Caco-2 (cell line): ENCODE measurements around the gene LIMS2. TPM values are rescaled to one million over a fixed set of nuclear protein-coding genes. Genes with fewer than 3 reads are reported as not detected.

Experiments
- BruUV-seq: library from RNA; stranded (reverse); fragments of 400-500 nt; replicated peaks from 2 replicates; lab custom pipeline; 2021; lab: Mats Ljungman, UMichigan
- CTCF ChIA-PET: fragments of 300-600 bp; sonication (Branson Sonifier 250); formaldehyde crosslinking; loops from one replicate; lab custom pipeline; 2022; ENCODE audit warnings: antibody characterized with exemption; lab: Charles Lee
- POLR2A ChIA-PET: fragments of 300-600 bp; sonication (Branson Sonifier 250); formaldehyde crosslinking; loops from one replicate; lab custom pipeline; 2022; ENCODE audit warnings: antibody characterized with exemption; lab: Charles Lee
- DNase-seq, 2 experiments: peaks; one replicate each; pipeline versions ENCODE4 v3.0.0 to v3.0.0-alpha.2; 2020 to 2022
- H3K27me3 ChIP-seq: replicated peaks from 2 replicates; pipeline ENCODE4 v1.6.0; 2011; ENCODE audit warnings: low read length; ENCODE audit not compliant: control insufficient read depth, insufficient read depth
- H3K36me3 ChIP-seq: 2 replicates; pipeline ENCODE4 v1.5.1; 2011; ENCODE audit warnings: low read length; ENCODE audit not compliant: control insufficient read depth, insufficient read depth
- H3K4me1 ChIP-seq: fragments of 250-450 bp; sonication (Bioruptor Pico); 2 replicates; pipeline ENCODE4 v1.5.1; 2020; ENCODE audit warnings: mild to moderate bottlenecking
- H3K4me3 ChIP-seq: 2 replicates; pipeline ENCODE4 v1.5.1; 2011; ENCODE audit warnings: low read depth, mild to moderate bottlenecking, control low read depth, low read length
- H3K9me3 ChIP-seq: fragments of 250-450 bp; sonication (Bioruptor Pico); 2 replicates; pipeline ENCODE4 v1.5.1; 2020; ENCODE audit warnings: mild to moderate bottlenecking, moderate library complexity
- H3K27ac Mint-ChIP-seq: one replicate; pipeline ENCODE4 v1.8.0; 2022; ENCODE audit warnings: mixed read lengths; ENCODE audit not compliant: unreplicated experiment
- H3K27me3 Mint-ChIP-seq: one replicate; pipeline ENCODE4 v1.8.0; 2022; ENCODE audit warnings: mixed read lengths; ENCODE audit not compliant: insufficient read depth, unreplicated experiment
- H3K36me3 Mint-ChIP-seq: one replicate; pipeline ENCODE4 v1.8.0; 2022; ENCODE audit warnings: mild to moderate bottlenecking, mixed read lengths; ENCODE audit not compliant: insufficient read depth, unreplicated experiment
- H3K4me1 Mint-ChIP-seq: one replicate; pipeline ENCODE4 v1.8.0; 2022; ENCODE audit warnings: low read depth, mixed read lengths; ENCODE audit not compliant: unreplicated experiment
- H3K4me3 Mint-ChIP-seq: one replicate; pipeline ENCODE4 v1.8.0; 2022; ENCODE audit warnings: mild to moderate bottlenecking, moderate library complexity, mixed read lengths; ENCODE audit not compliant: unreplicated experiment
- H3K9me3 Mint-ChIP-seq: one replicate; pipeline ENCODE4 v1.8.0; 2022; ENCODE audit warnings: mixed read lengths; ENCODE audit not compliant: unreplicated experiment
- CTCF ChIP-seq, 2 experiments: fragments of 200-600 bp in 1 of 2; IDR thresholded peaks; 1 replicate in 1 of 2; 2 replicates in 1 of 2; pipeline versions ENCODE4 v1.5.1 to v1.8.0; 2011 to 2022; ENCODE audit warnings: antibody characterized with exemption in 1 of 2, control low read depth in 1 of 2, inconsistent platforms in 1 of 2, low read depth in 1 of 2, low read length in 1 of 2, mild to moderate bottlenecking in 1 of 2, moderate library complexity in 1 of 2; ENCODE audit not compliant: insufficient read depth in 1 of 2, severe bottlenecking in 1 of 2, unreplicated experiment in 1 of 2
- intact Hi-C: fragments of 100-400 bp; cut with micrococcal nuclease; formaldehyde crosslinking; loops from one replicate; pipeline ENCODE4 v1.10.0; 2022; ENCODE audit not compliant: unreplicated experiment
- total RNA-seq: library from RNA; stranded (reverse); gene quantifications from 2 replicates; pipeline ENCODE4 v1.2.3, GENCODE V29; 2022

LIMS2 gene
- total RNA-seq, 1 experiment from 2014 or later: 10.0 TPM

DNA sequence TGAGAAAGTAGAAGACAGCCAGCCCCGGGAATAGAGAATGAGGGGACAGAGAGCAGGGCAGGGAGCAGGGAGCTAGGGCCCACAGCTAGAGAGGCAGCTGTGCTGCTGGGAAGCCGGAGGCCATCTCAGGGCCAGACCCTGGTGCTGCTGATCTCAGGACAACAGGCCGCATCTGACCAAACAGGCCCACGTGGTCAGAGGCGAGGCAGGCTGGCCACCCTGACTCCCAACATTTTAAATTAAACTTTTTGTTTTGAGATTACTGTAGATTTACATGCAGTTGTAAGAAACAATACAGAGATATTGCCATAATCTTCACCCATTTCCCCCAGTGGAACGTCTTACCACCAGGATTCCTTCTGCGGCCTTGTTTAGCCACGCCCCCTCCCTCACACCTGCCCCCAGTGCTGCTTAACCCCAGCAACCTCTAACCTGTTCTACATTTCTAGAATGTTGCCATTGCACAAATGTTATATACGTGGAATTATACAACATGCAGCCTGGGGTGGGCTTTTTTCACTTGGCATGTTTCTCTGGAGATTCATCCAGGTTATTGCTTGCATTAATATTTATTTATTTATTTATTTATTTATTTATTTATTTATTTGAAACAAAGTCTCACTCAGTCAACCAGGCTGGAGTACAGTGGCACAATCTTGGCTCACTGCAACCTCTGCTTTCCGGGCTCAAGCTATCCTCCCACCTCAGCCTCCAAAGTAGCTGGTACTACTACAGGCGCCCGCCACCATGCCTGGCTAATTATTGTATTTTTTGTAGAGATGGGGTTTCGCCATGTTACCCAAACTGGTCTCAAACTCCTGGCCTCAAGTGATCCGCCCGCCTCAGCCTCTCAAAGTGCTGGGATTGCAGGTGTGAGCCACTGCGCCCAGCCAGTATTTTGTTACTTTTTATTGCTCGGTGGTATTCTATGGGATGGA is 78.0 kb downstream of the LIMS2 start:
- ChIA-PET CTCF (no interaction called here), POLR2A (no interaction called here)
- Histone ChIP-seq H3K9me3 (0 out of 2 replicates have a peak, but pooled peaks cover 5% of the 10 kb centered on the region), H3K27me3 (no peaks in the 10 kb centered on the region), H3K4me3 (no peak overlapping the region), H3K36me3 (no peaks in the 10 kb centered on the region), H3K4me1 (no peaks in the 10 kb centered on the region)
- Mint-ChIP-seq H3K36me3 (no peaks in the 10 kb centered on the region), H3K4me3 (no peak overlapping the region), H3K4me1 (no peaks in the 10 kb centered on the region), H3K27me3 (peaks cover 7% of the 10 kb centered on the region), H3K9me3 (peaks cover 7% of the 10 kb centered on the region), H3K27ac (no peak overlapping the region)
- DNase-seq: no peak
- no peak for TF ChIP-seq CTCF (IDR thresholded peaks at IDR 0.05; ENCODE audit: insufficient read depth in 1 of 2, low read depth in 1 of 2, low read length in 1 of 2, severe bottlenecking in 1 of 2, unreplicated experiment in 1 of 2)
- no TSS peak for BruUV-seq
- intact Hi-C loops: no loop called here

DNA sequence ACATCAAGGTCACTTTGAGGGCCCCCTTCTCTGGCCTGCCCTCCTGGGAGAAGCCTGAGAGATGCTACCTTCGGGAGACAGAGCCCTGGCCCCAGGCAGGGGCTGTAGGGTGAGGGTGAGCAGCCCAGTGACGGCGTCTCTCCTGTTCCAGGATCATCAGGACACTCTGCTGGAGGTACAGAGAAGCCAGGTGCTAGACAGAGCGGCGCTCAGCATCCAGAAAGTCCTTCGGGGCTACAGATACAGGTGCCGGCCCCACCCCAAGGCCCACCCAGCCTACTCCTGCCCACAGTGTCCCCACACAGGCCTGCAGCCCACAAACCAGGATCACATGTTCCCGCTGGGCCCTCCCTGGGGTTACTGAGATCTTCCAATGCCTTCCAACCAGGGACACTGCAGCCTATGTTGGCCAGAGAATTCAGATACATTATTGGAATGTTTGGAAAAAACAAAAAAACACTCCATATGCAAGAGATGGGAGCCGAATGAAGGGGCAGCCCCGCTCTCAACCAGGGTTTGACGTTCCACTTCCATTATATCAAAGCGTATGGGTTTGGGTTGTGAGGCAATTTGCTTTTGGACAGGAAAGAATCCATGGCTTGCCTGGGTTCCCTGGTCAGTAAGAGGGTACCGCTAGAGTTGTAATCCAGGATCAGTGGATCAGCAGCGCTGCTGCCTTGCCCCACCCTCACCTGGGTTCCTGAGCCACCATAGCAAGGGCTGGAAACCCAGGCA is 78.9 kb downstream of the LIMS2 start:
- H3K9me3 ChIP-seq: no peaks in the 10 kb centered on the region
- no peak for TF ChIP-seq CTCF (IDR thresholded peaks at IDR 0.05; ENCODE audit: insufficient read depth in 1 of 2, low read depth in 1 of 2, low read length in 1 of 2, severe bottlenecking in 1 of 2, unreplicated experiment in 1 of 2)
- H3K4me1 ChIP-seq: no peaks in the 10 kb centered on the region
- Mint-ChIP-seq H3K27me3 (peaks cover 7% of the 10 kb centered on the region), H3K4me1 (no peaks in the 10 kb centered on the region), H3K9me3 (no peaks in the 10 kb centered on the region), H3K36me3 (no peaks in the 10 kb centered on the region), H3K4me3 (no peak overlapping the region), H3K27ac (no peak overlapping the region)
- intact Hi-C loops: no loop called here
- no TSS peak for BruUV-seq
- no peaks in the 10 kb centered on the region for H3K27me3 ChIP-seq
- CTCF ChIA-PET: no interaction called here
- no peak overlapping the region for H3K4me3 ChIP-seq
- DNase-seq: peak in 1 of 2 experiments; percentile 12
- H3K36me3 ChIP-seq: no peaks in the 10 kb centered on the region
- POLR2A ChIA-PET: no interaction called here

- intact Hi-C loops: no loop called here
Observed at GRCh38 chr2:127594116-127594591, 81.2 kb downstream of the LIMS2 start.

More at GRCh38 chr2:127594116-127594591, 81.2 kb downstream of the LIMS2 start:
- BruUV-seq: no TSS peak
- no peaks in the 10 kb centered on the region for H3K9me3 ChIP-seq
- DNase-seq: no peak
- POLR2A ChIA-PET: no interaction called here
- Mint-ChIP-seq H3K9me3 (no peaks in the 10 kb centered on the region), H3K36me3 (no peaks in the 10 kb centered on the region), H3K27ac (no peak overlapping the region), H3K4me3 (no peak overlapping the region), H3K4me1 (no peaks in the 10 kb centered on the region), H3K27me3 (peaks cover 7% of the 10 kb centered on the region)
- H3K36me3 ChIP-seq: no peaks in the 10 kb centered on the region
- no peak for TF ChIP-seq CTCF (IDR thresholded peaks at IDR 0.05; ENCODE audit: insufficient read depth in 1 of 2, low read depth in 1 of 2, low read length in 1 of 2, severe bottlenecking in 1 of 2, unreplicated experiment in 1 of 2)
- H3K4me1 ChIP-seq: no peaks in the 10 kb centered on the region
- CTCF ChIA-PET: no interaction called here
- no peaks in the 10 kb centered on the region for H3K27me3 ChIP-seq
- no peak overlapping the region for H3K4me3 ChIP-seq
